HG02884 (cell line): ENCODE measurements around the gene SYPL2.

Source experiments
- ATAC-seq: cut with Tn5 transposase; IDR thresholded peaks from one replicate; pipeline ENCODE4 v1.9.1; 2021; ENCODE audit warnings: mild to moderate bottlenecking, moderate library complexity; ENCODE audit not compliant: unreplicated experiment

The SYPL2 gene

DNA sequence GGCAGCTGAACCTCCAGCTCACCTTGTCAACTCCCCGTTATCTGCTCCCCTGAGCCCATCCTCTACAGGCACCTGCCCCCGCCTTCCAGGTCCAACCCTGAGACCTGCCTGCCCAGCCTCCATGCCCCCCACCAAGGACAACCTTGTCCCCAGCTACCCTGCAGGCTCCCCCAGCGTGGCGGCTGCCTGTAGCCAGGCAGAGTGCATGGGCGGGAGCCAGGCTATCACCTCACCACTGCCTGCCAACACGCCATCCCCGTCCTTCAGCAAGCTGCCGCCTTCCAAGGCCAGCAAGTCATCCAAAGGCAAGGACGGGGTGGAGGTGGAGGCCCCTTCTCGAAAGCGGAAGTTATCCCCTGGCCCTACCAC, 24.6 kb downstream of the SYPL2 start:
- no peak for ATAC-seq

DNA sequence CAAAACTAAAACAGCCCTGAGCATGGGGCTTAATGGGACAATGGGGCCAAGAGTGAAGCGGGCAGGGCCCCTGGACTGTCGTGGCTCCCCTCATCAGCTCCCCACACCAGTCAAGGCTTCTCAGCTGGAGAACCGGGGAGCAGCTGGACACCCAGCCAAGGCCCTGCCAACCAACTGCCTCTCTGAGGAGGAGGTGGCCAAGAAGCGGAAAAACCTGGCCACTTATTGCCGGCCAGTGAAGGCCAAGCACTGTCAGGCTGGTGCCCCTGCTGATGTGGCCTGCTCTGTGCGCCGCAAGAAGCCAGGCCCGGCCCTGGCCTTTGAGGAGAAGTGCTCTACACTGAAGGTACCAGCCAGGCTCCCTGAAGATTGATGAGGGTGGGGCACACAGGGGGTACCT, 25.0 kb downstream of the SYPL2 start:
- no peak for ATAC-seq

DNA sequence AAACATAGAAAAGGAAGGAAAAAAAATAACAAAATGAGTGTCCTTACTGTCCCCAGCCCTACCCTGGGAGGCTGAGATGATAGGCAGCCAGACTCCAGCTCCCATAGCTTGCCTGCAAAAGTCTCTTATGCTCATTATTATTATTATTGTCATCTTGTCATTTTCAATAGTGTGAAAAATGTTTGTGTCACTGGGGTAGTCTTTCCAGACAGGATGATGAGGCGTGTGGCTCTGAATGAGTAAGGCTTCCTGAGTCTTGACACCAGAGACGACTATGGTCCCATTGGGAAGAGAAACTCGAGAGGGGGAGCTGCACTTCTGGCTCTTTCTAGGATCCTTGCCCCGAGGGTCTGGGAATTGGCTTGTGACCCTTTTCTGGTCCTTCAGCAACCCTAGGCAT, 26.4 kb downstream of the SYPL2 start:
- no peak for ATAC-seq

DNA sequence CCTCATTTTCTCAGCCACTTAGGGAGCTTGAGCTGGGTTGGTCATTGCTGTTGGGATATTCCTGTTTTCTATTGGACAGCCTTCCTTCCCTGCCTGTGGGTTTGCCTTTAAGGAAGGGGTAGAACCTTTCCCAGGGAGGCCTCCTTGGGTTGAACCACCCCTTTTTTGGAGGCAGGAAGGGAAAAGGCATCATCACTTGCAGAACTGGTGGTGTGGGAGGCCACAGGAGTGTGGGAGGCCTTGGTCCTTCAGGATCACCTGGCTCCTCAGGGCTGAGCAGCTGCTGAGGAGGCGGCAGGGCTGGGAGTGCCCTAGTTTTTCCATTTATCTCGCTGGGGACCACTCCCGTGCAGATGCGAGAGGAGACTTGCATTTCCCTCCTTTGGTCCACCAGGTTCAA, 26.9 kb downstream of the SYPL2 start:
- no peak for ATAC-seq

DNA sequence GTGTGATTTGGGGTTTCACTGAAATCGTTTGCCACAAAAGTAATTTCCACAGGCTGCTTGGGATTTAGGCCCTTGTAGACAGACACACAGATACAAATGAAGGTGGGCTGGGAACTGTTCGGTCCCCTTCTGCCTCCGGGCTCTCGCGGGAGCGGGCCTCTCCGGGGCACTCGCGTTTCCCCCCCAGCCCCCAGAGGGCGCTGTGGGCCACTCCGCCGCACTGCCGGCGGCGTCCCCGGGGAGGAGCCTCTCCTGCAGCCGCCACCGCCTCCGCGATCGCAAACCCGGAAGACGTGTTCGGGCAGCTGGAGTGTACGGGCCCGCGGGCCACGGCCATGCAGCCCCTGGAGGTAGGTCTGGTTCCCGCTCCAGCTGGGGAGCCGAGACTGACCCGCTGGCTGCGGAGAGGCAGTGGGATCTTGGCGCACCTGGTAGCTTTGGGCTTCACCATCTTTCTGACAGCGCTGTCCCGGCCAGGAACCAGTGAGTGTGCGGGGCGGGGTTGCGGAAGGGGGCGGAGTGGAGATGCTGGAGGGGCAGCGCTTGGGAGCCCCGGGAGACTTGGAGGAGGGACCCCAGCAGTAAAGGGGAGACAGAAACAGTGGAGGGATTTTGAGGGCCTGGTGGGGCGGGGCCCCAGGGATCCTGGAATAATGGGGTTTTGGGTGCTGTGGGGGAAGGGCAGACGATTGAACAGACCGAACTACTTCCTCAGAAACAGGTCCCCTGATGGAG, 27.6 kb downstream of the SYPL2 start, which contains the start of gene CYB561D1:
Gene CYB561D1 (plus strand): TSS at position 290 of the 735 bp plus-strand sequence. CDS start 46 bp downstream, at position 336.
- peak; percentile 92 for ATAC-seq

DNA sequence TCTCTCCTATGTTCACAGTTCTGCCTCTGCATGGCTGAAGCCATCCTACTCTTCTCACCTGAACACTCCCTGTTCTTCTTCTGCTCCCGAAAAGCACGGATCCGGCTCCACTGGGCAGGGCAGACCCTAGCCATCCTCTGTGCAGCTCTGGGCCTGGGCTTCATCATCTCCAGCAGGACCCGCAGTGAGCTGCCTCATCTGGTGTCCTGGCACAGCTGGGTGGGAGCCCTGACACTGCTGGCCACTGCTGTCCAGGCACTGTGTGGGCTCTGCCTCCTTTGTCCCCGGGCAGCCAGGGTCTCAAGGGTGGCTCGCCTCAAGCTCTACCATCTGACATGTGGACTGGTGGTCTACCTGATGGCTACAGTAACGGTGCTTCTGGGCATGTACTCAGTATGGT, 29.4 kb downstream of the SYPL2 start:
- no peak for ATAC-seq

DNA sequence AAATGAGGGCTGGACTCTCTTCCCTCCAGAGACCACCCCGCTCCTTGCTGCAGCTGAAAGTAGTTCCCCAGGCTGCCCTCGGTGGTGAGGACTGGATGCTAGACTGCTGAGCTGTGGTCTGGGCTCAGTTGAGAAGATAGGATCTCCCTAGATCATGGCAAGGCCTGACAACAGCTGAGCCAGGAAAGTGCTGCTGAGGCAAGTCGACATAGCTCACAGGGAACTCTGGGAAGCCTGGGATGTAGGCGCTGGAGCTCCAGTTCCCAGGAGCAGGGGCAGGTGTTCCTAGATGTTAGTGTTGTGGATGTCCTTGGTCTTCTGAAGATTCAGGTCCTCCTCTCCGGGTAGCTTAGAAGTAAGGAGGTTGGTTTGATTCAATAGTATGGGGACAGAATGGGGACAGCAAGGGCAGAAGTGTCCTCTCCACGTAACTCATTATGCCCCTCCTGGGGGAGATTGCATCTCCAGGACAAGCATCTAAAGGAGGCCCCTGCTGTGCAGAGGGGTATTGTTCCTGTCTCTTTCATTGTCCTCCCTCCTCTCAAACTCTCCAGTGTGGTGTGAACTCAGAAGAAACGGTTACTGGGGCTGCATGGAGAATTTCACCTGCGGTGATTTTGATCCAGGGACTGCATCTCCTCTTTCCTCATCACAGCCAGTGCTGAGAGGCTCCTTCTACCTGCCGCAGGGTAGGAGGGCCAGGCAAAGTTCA, 31.3 kb downstream of the SYPL2 start:
- no peak for ATAC-seq

DNA sequence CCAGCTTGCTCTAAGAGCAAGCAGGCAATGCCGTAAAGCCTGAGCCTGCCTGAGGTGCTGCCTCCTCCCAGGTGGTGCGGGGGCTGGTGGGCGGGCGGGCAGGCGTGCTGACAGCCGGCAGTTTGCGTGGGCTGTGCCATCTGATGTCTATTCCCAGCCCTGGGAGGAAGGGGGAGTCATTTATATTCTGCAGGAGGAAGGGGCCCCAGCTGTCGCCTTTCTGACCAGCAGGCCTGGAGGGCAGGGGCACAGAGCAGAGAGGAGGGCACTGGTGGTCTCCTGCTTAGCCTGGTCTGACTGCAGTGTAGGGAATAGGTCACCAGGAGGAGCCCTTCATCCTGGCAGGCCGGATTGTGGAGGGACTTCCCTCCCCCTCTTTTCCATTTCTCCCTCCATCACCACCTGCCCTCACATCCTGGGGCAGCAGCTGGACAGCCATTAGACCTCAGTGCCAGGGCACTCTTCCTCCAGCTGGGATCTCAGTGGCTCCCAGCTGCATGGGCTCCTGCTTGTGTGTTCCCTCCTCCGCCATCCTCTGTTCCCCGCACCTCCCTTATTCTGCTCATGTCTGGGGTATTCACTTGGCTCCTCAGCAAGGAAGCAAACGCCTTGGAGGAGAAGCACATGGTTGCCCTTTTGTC, 31.9 kb downstream of the SYPL2 start:
- ATAC-seq: no peak

DNA sequence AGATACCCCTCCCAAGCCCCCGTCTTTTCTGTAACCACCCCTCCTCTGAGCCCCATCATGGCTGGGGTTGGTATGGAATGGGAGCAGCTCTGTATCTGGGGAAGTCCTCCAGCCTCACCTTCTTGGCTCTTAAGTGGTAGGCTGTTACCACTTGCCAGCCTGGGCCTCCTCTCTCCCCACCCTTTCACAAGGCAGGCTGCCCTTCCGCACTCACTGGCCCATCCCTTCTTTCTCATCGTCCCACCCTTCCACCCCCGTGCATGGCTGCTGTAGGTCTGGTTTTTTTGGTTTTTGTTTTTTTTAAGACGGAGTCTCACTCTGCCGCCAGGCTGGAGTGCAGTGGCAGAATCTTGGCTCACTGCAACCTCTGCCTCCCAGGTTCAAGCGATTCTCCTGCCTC, 32.7 kb downstream of the SYPL2 start:
- no peak for ATAC-seq

DNA sequence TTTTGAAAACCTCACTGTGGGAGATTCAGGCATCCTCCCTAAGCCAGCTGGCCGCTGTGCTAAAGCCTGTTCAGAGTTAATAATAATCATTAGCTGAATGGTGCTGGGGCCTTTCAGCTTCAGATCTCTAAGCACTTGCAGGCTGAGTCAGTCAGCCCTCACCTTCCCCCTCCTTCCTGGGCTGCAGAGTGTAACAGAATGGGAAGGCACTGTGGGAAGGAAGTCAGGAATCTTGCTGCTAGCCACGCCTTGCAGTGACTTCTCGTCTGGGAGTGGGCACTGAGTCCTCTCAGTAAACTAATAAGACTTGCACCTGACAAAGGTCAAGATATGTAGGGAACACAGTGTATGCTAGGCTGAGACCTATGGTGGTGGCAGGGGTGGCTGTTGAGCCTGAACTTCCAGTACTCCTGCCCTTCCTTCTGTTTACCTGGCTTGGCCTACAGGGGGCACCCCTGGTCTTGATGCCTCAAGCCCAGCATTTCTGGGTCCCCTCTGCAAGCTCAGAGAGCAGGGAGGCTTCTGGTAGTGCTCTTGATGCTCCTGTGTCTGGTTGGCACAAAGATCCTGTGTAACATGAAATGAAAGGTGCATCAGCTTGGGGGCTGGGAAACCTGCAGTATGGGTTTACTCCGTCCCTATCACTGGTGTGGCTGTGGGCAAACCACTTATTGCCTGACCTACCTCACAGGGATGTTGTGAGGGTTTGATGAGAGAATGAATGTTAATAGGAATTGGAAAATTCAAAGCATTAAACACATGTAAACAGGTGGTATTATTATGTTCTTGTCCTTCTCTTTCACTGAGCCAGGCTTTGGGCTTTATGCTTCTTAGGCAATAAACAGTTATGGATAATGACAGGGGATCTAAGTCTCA, 33.6 kb downstream of the SYPL2 start:
- no peak for ATAC-seq

DNA sequence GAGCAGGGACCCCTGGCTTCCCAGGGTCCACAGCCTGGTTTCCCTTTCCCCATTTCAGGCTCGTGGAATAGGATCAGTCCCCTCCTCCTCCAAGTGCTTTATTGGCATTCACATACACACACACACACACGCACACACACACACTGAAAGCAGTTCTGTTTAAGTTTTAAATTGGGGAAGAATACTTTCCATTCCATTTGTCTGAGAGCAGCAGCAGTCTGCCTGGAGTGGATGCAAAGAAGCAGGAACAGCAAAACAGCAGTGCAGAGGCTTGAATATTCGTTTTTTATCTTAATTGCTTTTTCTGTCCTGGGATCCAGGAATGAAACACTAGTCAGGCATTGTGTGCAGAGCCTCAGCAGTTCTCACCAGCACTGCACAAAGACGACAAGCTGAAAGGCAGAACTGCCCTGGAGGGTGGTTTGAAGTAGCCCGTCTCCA, 34.6 kb downstream of the SYPL2 start:
- ATAC-seq: no peak

DNA sequence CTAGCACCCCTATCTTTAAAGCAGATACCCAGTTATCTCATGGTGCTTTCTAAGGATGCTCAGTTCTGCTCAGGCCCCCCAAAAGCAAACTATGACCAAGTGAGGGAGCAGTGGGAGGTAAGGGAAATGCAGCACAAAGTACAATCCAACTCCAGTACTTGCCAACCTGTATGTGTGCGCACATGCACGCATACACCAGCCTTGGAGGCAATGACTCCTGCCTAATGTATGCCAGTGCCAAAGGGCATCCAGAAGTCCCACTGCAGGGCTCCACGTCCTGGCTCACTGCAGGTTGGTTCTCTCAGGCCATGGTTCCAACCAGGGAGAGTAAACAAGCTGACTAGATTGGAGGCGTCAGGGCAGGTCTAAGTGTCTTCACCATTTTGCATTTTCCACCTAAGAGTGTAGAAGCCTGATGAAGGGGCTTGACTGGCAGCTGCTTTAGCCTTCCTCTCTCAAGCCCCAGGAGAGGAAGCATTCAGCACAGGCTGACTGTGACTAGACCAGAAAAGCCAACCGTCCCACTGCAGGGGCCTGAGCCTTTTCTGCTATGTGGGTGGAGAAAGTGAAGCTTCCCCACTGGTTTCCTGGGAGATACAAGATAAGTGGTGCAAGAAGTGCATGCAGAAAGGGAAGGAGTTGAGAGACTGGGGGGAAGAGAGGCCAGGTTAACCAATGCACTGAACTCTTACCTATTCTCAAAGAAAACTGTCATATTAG, 35.5 kb downstream of the SYPL2 start:
- no peak for ATAC-seq

DNA sequence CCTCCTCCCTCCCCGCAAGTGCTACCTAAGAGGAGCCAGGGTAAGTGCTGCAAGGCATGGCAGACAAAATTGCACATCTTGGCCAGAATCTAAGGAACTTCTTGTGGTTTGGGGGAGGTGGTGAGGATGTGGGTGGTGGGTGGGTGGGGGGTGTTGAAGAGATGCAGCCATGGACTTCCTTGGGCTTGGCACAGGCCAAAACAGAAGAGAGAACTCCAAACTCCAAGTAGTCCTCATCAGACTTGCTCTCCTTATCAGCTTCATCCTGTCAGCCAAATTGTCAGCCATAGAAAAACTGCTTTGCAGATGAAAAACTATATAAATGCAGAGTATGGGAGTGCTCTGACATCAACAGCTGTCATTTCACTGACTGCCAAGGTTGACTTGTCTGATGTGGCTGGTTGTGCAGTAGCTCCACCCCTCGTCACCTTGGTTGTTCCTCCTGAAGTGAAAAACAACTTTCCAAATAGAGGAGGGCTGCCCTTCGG, 36.1 kb downstream of the SYPL2 start:
- ATAC-seq: no peak

DNA sequence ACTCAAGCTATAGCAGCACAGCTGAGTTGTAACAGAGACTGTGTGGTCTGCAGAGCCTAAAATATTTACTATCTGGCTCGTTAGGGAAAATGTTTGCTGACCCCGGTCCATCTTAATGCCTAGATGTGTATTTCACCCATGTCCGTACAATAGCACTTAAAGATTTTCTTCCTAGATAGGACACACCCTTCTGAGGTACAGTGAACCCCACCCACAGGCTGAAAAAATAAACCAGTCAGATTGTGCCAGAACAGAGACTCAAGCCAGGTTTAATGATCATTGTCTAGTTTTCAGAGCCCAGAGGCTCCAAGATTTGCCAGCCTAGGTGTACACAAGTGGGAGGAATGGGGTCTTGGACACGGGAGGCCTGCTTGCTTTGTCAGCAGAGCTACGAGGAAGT, 37.6 kb downstream of the SYPL2 start:
- no peak for ATAC-seq

DNA sequence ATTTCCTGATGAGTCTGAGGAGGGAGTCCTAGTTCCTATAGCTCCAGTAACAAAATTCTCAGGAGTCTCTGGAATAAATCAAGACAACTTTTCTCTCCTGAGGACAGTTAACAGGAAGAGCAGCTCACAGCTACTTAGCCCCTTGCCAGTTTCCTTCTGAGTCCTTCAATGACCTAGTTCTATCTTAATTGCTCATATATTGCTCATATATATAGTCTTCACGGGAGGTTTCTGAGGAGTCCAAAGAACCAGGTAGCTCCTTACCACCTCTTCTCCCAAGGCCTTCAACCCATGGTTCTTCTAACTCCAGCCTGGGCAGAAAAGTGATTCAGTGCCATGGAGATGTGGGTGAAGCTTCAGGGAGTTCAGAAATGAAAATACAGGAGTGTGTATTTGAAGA, 38.6 kb downstream of the SYPL2 start:
- ATAC-seq: no peak

DNA sequence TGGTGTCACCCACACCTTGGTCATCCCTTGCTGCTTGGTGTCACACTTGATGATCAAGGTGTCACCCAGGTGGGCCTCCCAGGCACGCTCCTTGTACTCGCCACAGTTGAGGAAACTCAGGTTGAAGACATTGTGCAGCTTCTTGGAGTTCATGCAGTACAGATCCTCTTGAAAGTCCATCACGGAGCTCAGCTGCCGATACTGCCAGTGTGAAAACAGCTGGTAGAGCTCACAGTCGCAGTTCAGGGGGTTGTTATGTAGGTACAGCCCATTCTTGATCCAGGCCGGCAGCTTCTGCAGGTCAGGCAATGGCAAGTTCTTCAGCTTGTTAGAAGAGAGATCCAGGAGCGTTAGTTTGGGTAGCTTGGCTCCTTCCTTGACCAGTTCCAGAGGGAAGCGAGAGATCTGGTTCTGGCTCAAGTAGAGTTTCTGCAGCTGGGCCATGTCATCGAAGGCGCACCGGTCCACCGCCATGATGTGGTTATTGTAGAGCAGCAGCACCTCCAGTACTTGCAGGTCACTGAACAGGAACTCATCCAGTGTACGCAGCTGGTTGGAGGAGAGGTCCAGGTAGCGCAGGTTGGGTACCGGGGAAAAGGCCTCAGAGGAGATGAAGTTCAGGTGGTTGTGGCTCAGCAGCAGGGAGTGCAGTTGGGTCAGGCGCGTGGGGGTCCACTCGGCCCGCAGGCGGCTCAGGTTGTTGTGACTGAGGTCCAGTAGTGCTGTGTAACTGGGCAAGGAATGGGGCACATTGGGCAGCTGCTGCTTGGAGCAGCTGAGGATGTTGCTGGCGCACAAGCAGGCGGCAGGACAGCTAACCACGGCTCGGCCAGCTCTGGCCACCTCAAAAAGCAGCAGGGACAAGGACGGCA, 41.9 kb downstream of the SYPL2 start:
- ATAC-seq: no peak

DNA sequence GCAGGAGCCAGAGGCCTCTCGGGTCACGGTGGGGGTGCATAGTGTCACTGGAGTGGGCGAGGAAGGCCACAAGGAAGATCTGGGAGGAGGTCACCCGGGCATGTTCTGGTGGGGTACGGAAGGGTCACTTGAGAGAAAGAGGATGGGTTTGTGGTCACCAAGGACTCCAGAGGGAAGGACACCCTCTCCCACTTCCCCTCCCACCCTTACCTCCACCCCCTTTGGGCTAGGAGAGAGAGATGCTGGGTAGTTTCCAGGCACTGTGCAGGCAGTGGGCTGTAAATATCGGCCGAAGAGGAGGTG, 42.5 kb downstream of the SYPL2 start:
- no peak for ATAC-seq

DNA sequence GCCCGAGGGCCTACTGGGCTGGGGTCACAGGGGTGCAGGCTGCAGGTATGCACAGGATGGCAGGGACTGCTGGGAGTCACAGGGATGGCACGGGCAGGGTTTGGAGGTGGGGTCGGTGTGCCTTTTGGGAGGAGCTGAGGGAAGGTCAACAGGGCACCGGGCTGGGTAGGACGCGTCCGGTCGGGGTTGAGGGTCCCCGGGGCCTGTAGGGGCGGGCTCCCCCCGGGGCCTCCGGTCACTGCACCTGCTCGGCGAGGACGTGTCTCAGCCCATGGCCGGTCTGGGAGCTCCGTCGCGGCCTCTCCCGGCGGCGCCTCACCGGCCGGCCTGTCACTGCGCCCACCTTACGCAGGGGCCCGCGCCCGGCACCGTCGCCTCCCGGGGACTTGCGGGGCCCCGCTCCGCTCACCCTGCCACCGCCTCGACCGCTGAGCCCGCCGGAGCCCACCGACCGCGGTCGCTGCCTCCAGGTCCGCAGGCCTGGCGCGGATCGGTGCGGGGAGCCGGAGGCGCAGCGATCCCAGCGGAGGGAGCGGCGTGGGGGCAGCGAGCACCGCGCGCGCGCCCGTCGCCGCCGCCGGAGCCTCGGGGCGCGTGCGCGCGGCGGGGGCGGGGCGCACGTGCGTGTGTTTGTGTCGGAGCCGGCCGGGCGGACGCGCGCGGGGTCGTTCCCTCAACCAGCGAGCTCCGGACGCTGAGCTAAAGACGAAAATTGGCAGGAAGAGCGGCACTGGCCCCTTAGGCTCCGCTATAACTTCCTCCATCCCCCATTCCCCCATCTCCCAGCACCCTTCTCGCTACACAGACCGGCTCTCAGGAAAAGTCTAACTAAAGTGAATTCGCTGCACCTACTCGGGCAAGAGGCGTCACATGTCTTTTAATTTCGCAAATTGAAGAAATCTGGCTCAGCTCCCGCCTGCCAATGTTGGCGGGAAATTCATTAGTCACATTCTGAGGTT, 43.1 kb downstream of the SYPL2 start, which contains the start of gene AMIGO1:
Gene AMIGO1 (minus strand): TSS at position 552 of the 959 bp plus-strand sequence. CDS start 815 bp downstream, outside the sequence.
- no peak for ATAC-seq
